GM19467 (cell line): ENCODE results near the gene ZNF606.
"Not testable (repeated sequence)": the region's sequence is repeated elsewhere in the genome, so short reads cannot be mapped to it uniquely, and the experiment has no call there.

Source experiments
- ATAC-seq: cut with Tn5 transposase; IDR thresholded peaks from one replicate; pipeline ENCODE4 v1.9.1; 2021; ENCODE audit warnings: mild to moderate bottlenecking, moderate library complexity; ENCODE audit not compliant: unreplicated experiment

ZNF606 gene

GRCh38 chr19:58014141-58014540 lies 11.5 kb upstream of the ZNF606 start:
- ATAC-seq = no peak

- ATAC-seq = no peak
Measured at GRCh38 chr19:58010507-58010906, 7.9 kb upstream of the ZNF606 start.

- ATAC-seq = no peak
Measured at GRCh38 chr19:58009666-58010301, 7.2 kb upstream of the ZNF606 start.

GRCh38 chr19:58009301-58009665 lies 6.7 kb upstream of the ZNF606 start:
- no peak for ATAC-seq

- ATAC-seq = not testable (repeated sequence)
Measured at GRCh38 chr19:58008877-58009276, 6.3 kb upstream of the ZNF606 start.

GRCh38 chr19:58007285-58007684 lies 4.7 kb upstream of the ZNF606 start:
- ATAC-seq = no peak

- no peak for ATAC-seq
Measured at GRCh38 chr19:58003174-58003828, 681 bp upstream of the ZNF606 start.

- no peak for ATAC-seq
Measured at GRCh38 chr19:58001895-58002369, 688 bp downstream of the ZNF606 start.

- ATAC-seq = no peak
Measured at GRCh38 chr19:58000677-58001076, 1.9 kb downstream of the ZNF606 start.

GRCh38 chr19:57992841-57993240 lies 9.8 kb downstream of the ZNF606 start:
- ATAC-seq = no peak

GRCh38 chr19:57978586-57979289 lies 23.9 kb downstream of the ZNF606 start:
- ATAC-seq = no peak

- ATAC-seq = no peak
Measured at GRCh38 chr19:57974434-57974833, 28.2 kb downstream of the ZNF606 start, which contains the start of gene C19orf18. Gene C19orf18, minus strand, starts transcription at chr19:57974534. Its CDS starts 102 bp downstream, at chr19:57974432.

GRCh38 chr19:57964761-57965160 lies 37.9 kb downstream of the ZNF606 start:
- no peak for ATAC-seq

- ATAC-seq = no peak
Measured at GRCh38 chr19:57961785-57962184, 40.8 kb downstream of the ZNF606 start.

- ATAC-seq = no peak
Measured at GRCh38 chr19:57954996-57955395, 47.6 kb downstream of the ZNF606 start.

GRCh38 chr19:57949702-57950101 lies 52.9 kb downstream of the ZNF606 start:
- no peak for ATAC-seq

- ATAC-seq = no peak
Measured at GRCh38 chr19:57949296-57949695, 53.3 kb downstream of the ZNF606 start.

GRCh38 chr19:57947419-57948134 lies 55.0 kb downstream of the ZNF606 start, which contains the start of gene ZNF256:
Gene ZNF256, minus strand, starts transcription at chr19:57947706. Its CDS starts 232 bp downstream, at chr19:57947474.
- peak; percentile 90 for ATAC-seq

- no peak for ATAC-seq
Measured at GRCh38 chr19:57947088-57947418, 55.6 kb downstream of the ZNF606 start.

- ATAC-seq = no peak
Measured at GRCh38 chr19:57946316-57946715, 56.3 kb downstream of the ZNF606 start.

- no peak for ATAC-seq
Measured at GRCh38 chr19:57941593-57941992, 61.0 kb downstream of the ZNF606 start.
